Renal cortex interstitium (tissue), 15 donors: Measurements from ENCODE around the gene SLC35D2. TPM values are rescaled to one million over a fixed set of nuclear protein-coding genes. Genes with fewer than 3 reads are reported as not detected.

Source experiments
- DNase-seq, 11 donors: peaks; one replicate each; pipeline ENCODE4 v3.0.0-alpha.2; 2013; ENCODE audit warnings: low read depth in 9 of 11, low spot score in 4 of 11; ENCODE audit errors: extremely low read depth in 1 of 11
- long read RNA-seq, 16 experiments: transcript quantifications; one replicate each; lab custom pipeline, GENCODE V29; 2026
- polyA plus RNA-seq, 3 donors: library from polyadenylated mRNA; unstranded; fragments of 120-200 nt; gene quantifications; one replicate each; pipeline ENCODE4 v1.2.1, GENCODE V29; 2013; ENCODE audit not compliant: insufficient read length in 3 of 3

The SLC35D2 gene
- 10 to 100 TPM; 32.6 to 44.5 (median 38.7) TPM for polyA plus RNA-seq
- long read RNA-seq, donor 1, partial matches to known transcripts: 30 of 33 reads
- long read RNA-seq, donor 1, other reads (novel, unspliced or antisense): 0 of 33 reads
- long read RNA-seq, donor 2, partial matches to known transcripts: 0 of 3 reads
- long read RNA-seq, donor 2, other reads (novel, unspliced or antisense): 0 of 3 reads
- long read RNA-seq, donor 3, transcript SLC35D2-201 (12 exons, 1,626 nt): major isoform, 8 of 8 reads
- long read RNA-seq, donor 3, partial matches to known transcripts: 0 of 8 reads
- long read RNA-seq, donor 3, other reads (novel, unspliced or antisense): 0 of 8 reads
- long read RNA-seq, donor 4, partial matches to known transcripts: 48 of 52 reads
- long read RNA-seq, donor 4, other reads (novel, unspliced or antisense): 0 of 52 reads
- long read RNA-seq, donor 5: 0 reads
- long read RNA-seq, donor 6, partial matches to known transcripts: 0 of 4 reads
- long read RNA-seq, donor 6, other reads (novel, unspliced or antisense): 0 of 4 reads
- long read RNA-seq, donor 7, transcript SLC35D2-201 (12 exons, 1,626 nt): major isoform, 5 of 45 reads
- long read RNA-seq, donor 7, partial matches to known transcripts: 40 of 45 reads
- long read RNA-seq, donor 7, other reads (novel, unspliced or antisense): 0 of 45 reads
- long read RNA-seq, donor 8, partial matches to known transcripts: 0 of 3 reads
- long read RNA-seq, donor 8, other reads (novel, unspliced or antisense): 0 of 3 reads
- long read RNA-seq, donor 9, partial matches to known transcripts: 30 of 32 reads
- long read RNA-seq, donor 9, other reads (novel, unspliced or antisense): 0 of 32 reads
- long read RNA-seq, donor 10, partial matches to known transcripts: 0 of 3 reads
- long read RNA-seq, donor 10, other reads (novel, unspliced or antisense): 0 of 3 reads
- long read RNA-seq, donor 11, partial matches to known transcripts: 0 of 1 reads
- long read RNA-seq, donor 11, other reads (novel, unspliced or antisense): 0 of 1 reads
- long read RNA-seq, donor 12, partial matches to known transcripts: 0 of 1 reads
- long read RNA-seq, donor 12, other reads (novel, unspliced or antisense): 0 of 1 reads
- long read RNA-seq, donor 13: 0 reads
- long read RNA-seq, donor 14, partial matches to known transcripts: 26 of 29 reads
- long read RNA-seq, donor 14, other reads (novel, unspliced or antisense): 0 of 29 reads
- long read RNA-seq, donor 15, partial matches to known transcripts: 15 of 15 reads
- long read RNA-seq, donor 15, other reads (novel, unspliced or antisense): 0 of 15 reads
- long read RNA-seq, donor 16, transcript SLC35D2-201 (12 exons, 1,626 nt): major isoform, 9 of 9 reads
- long read RNA-seq, donor 16, partial matches to known transcripts: 0 of 9 reads
- long read RNA-seq, donor 16, other reads (novel, unspliced or antisense): 0 of 9 reads

DNA sequence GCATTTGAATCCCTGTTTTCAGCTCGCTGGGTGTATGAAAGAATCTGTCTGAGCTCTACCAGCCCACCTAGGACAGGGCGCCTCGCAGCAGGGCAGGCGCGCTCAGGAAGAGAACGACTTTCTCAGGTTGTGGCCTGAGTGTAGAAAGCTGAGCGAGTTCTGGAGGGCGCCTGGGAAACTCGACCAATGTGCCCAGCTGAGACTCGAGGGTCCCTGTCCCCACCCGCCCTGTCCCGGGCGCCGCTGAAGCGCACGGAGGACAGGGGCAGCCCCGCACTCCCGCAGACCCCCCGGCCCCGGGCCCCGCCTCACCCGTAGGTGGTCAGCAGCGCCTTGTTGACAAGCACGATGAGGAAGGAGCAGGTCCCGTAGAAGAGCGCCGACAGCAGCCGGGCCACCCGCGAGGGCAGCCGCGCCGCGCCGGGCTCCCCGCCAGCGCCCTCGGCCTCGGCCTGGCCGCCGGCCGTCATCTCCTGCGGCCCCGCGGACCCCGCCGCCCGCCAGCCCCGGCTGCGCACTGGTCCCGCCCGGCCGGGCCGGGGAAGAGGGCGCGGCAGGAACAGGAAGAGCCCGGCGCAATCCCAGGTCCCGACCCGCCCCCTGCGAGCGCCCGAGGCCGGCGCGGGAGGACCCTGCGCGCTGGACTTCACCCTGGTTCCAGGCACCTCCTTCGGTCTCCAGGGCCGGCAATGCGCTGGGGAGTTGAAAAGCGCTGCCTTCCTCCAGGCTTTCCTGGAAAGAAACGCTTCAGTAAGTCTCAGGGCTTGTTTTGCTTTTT is at the start of gene SLC35D2:
Gene SLC35D2 (minus strand): TSS at position 547 of the 778 bp plus-strand sequence. CDS start 77 bp downstream, at position 470.
- peak in 6 of 11 donors; percentile 33 to 63 (median 42) for DNase-seq

GRCh38 chr9:96430377-96430776 is 46.9 kb upstream of the SLC35D2 start:
- DNase-seq: no peak

DNA sequence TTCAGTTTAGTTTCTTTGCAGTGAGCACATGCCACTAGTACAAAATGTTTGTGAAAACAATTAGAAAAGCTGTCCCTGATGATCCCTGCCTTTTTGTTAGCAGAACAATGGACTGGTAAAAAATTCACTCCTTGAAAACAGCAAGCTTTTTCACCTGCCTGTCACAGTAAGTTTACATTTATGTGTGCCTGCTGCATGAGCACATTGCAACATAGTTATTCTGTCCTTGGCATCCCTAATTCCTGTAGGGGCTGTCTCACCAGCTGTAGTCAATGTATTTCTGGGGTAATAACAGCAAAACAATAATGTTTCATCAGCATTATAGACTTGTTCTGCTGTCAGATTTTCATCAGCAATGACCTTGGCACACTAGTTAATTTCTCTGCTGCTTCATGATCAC is 46.2 kb upstream of the SLC35D2 start:
- no peak for DNase-seq

- DNase-seq: no peak
Measured at GRCh38 chr9:96425500-96426169, 42.1 kb upstream of the SLC35D2 start.

DNA sequence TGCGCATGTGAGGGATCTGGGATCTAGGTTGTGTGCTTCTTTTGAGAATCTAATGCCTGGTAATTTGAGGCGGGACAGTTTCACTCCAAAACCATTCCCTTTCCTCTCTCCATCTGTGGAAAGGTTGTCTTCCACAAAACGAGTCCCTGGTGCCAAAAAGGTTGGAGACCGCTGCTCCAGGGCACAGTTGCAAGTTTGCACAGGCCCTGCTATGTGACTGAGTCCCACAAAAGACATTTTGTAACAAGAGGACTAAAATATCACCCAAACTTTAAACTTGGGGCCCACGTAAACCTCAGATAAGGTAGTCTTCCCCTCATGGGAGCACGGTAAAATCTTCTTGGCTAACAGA is 40.5 kb upstream of the SLC35D2 start:
- DNase-seq: no peak

GRCh38 chr9:96423322-96423984 is 39.9 kb upstream of the SLC35D2 start:
- DNase-seq: no peak

DNA sequence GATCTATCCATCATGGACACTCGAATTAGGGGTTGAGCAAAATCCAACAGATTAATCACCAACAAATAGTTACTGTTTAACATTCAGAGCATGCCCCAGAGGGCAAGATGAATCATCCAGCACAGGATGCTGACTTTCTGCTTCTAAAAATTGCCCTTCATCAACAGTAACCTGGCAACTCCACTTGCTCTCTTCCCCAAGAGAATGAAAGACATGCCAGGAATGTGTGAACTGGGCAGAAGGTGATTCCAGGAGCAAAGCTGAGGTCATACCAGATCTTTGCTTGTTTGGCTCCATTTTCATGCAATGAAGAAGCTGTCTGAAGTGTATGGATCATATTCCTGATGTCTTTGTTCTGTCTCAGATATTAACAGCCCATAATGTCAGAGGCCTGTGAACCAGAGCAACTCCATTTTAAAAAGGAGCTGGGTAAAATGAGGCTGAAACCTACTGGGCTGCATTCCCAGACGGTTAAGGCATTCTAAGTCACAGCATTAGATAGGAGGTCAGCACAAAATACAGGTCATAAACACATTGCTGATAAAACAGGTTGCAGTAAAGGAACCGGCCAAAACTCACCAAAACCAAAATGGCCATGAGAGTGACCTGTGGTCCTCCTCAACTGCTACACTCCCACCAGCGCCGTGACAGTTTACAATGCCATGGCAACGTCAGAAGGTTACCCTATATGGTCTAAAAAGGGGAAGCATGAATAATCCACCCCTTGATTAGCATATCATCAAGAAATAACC is 37.1 kb upstream of the SLC35D2 start:
- peak in 4 of 11 donors; percentile 56 to 71 (median 60) for DNase-seq

- DNase-seq: no peak
Measured at GRCh38 chr9:96419691-96419969, 36.1 kb upstream of the SLC35D2 start.

- DNase-seq: peak in 6 of 11 donors; percentile 26 to 63 (median 46)
Measured at GRCh38 chr9:96418920-96419690, 35.6 kb upstream of the SLC35D2 start.

- DNase-seq: peak; percentile 78 to 97 (median 93)
Measured at GRCh38 chr9:96418083-96418919, 34.8 kb upstream of the SLC35D2 start, which contains the start of gene ZNF367. Gene ZNF367 (minus strand): TSS chr9:96418370. CDS start chr9:96418032, 338 bp downstream.

GRCh38 chr9:96417661-96418082 is 34.2 kb upstream of the SLC35D2 start:
- DNase-seq: no peak

DNA sequence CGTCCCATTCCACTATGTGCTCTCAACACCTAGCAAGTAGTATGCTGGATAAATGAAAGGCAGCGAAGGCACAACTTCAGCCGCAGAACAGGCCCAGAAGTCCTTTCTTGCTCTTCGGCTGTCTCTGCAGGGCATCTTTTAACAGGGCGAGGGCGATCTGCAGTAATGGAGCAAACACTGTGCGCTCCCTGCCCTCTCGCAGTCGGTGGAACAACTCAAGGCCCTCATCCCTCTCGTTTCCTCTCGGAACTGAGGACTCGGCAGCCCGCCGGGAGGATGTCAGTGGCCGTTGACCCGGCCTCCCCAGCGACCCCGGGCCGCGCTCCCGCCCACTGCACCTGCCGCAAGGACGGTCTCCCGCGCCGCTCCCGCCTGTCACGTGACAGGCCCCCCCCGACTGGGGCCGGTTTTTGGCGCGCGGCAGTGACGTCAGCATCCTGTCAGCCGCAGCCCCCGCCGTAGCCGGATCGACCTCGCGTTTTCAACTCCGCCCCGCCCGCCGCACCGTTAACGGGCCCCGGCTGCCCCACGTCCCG is 33.6 kb upstream of the SLC35D2 start:
- peak in 8 of 11 donors; percentile 60 to 83 (median 80) for DNase-seq

DNA sequence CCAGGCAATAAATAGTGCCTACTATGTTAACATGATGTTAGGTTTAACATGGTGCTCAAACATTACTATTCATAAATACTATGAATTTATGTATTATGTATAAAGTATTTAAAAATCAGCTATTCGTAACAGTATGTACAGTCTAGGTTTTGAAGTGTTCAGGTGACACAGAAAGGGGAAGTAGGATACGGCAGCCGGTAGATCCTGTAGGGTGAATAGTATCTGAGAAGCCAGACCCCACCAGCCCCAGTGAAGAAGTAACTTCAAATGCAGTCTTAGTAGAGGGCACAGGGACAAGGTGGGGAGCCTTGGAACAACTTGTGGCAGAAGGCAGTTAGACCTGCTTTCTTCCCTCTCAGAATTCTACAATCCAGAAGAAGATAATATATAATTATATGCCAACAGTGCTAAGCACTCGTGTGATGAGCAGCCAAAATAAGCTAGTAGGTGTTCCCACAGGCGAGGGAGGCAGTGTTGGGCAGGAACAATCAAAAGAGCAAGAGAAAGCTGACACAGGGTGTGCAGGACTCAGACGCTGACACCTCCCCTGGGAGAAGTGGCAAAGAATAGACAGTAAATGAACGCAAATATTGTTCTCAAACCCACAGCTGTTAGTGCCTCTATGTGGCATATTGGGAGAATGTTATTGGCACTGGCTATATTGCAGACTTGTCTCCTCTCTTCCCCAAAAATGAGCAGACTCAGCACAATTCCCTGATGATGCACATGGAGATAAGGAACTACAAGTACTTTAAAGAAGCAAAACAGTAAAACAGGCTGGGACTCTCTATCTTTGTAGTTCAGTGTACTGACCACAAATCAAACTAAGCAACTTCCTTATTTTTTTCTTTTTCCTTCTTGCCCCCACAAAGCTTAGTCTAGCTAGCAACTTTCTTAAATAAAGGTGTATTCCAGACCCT is 30.1 kb upstream of the SLC35D2 start:
- DNase-seq: no peak
